Activated CD8-positive, alpha-beta memory T cell treated with anti-CD3 and anti-CD28 coated beads, Interleukin-2, amount 50 U/mL, for 48 hours (primary cell): ENCODE data around the gene VWC2L.

Source experiments
- DNase-seq: peaks from one replicate; pipeline ENCODE4 v3.0.0-alpha.2; 2020

Gene VWC2L

DNA sequence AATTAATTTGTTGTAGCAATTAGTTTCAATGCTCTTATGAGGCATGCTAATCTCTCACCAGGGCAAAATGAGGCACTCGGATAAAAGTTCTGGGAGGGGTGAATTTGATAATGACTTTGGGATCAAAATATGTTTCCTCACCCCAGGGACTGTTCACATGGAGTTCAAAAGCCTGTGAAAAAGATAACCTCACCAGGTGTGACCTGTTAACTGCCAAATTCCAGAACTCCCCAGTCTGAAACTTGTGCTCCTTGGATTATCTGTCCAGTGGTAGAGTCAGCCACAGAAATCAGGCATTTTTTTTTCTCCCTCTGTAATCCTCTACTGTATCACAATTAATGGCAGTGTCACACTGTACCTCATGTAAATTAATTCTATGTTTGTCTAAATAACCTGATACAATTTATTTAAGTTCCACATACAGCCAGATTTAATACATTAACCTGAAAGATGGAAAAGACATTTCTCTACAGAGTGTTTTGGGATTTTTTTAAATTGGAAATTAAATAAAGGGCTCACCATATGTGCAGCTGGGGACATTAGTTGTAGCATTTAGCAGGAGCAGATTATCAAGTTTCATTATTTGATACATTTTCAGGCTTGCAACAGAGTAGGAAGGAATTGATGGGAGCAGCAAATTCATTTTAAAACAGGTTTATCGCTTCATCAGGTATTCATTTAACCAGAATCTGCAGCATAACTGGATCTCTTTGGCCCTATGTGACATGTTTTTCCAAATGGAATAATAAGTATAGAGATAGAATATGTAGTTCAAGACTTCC, 191.2 kb downstream of the VWC2L start:
- DNase-seq = no peak

- DNase-seq = no peak
These were observed 194.0 kb downstream of the VWC2L start for GRCh38 chr2:214604861-214605260.

DNA sequence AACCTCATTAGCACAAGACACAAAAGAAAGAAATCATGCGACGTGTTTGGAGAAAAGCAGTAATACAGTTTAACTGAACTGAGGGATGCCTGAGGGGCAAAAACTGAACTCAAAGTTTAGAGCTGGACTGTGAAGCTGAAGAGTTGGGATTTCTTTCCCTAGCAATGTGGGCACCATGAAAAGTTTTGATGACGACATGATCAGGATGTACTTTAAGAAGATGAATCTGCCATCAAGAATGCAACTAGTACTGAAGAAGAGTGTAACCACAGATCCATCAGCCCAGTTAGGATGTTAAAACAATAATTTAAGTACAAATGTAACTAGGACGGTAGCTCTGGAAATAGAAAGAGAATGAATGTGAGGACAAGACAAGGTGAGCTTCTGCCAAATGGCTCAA, 196.2 kb downstream of the VWC2L start:
- DNase-seq = no peak

GRCh38 chr2:214611015-214611414, 200.2 kb downstream of the VWC2L start:
- no peak for DNase-seq

DNA sequence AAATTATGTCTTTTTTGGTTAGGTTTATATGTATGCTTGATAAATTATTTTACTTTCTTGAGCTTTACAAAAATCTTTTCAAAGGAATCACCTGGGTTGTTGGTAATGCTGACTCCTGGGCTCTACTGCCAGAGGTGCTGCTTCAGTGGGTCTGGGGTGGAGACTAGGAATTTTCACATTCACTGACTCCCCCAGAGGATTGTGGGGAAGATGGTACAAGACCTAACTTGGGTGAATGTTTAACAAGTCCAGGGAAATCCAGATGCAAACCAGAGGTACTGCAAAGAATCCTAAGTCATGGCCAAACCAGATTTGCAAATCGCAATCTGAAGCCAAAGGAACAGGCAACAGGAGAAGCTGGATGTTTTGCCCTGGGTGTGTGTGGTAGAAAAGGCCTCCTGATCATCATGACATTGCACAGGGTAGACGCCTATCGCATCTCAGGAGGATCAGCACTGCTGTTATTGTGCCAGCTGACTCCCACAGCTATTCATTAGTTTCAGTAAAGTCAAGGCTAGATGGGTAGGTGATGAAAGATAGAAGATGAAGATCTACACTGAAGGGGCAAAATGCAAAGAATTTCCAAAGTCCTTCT, 213.4 kb downstream of the VWC2L start:
- DNase-seq = no peak

DNA sequence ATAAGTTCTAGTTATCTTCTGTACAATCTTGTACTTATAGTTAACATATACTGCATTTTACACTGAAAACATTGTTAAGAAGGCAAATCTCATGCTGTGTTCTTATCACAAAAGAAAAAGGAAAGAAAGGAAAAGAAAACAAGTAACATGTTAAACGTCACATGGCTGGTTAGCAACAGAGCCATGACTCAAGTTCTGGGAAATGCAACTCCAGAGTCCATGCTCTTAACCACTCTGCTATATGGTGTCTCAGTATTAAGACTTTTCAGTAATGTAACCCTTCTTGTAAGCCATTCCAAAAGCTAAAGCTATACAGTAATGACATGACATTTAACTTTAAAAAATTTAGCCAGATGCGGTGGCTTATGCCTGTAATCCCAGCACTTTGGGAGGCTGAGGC, 217.2 kb downstream of the VWC2L start:
- DNase-seq = no peak
